K562 (cell line): Measurements from ENCODE around the gene MDFIC2. TPM values are rescaled to one million over a fixed set of nuclear protein-coding genes. Genes with fewer than 3 reads are reported as not detected.

Experiments
- ATAC-seq: fragments of 200-7000 bp; cut with Tn5 transposase; 3 replicates; pipeline ENCODE4 v1.9.1; 2020; ENCODE audit warnings: moderate library complexity
- BruUV-seq: library from RNA; stranded (reverse); fragments of 400-500 nt; replicated peaks from 2 replicates; lab custom pipeline; 2021; lab: Mats Ljungman, UMichigan
- CTCF ChIA-PET: fragments of 300-600 bp; formaldehyde crosslinking; extraction: SDS; loops from one replicate; lab custom pipeline; 2021; ENCODE audit warnings: low intra/inter-chr PET ratio; lab: Yijun Ruan, JAX
- POLR2A ChIA-PET: fragments of 300-600, 350-650 bp; sonication (Branson Sonifier 250); formaldehyde crosslinking; extraction: SDS; loops from one replicate; lab custom pipeline; 2021; ENCODE audit warnings: antibody characterized with exemption, inconsistent platforms; lab: Yijun Ruan, JAX
- DNase-seq, 4 experiments: peaks; one replicate each; pipeline versions ENCODE4 v3.0.0 to v3.0.0-alpha.2; 2011 to 2018; ENCODE audit warnings: low spot score in 3 of 4, mixed read lengths in 3 of 4; ENCODE audit errors: extremely low read depth in 1 of 4
- FAIRE-seq: peaks from 2 replicates; lab custom pipeline; 2011; peaks lifted over from hg19 to GRCh38; lab: Jason Lieb, UNC
- H2AFZ ChIP-seq: 2 replicates; pipeline ENCODE4 v1.6.0; 2011; ENCODE audit warnings: low read depth, low read length, control low read depth, inconsistent platforms
- H3K27ac ChIP-seq: fragments of 200-600 bp; 3 replicates; pipeline ENCODE4 v1.8.0; 2011; ENCODE audit warnings: low read depth, mild to moderate bottlenecking, control low read depth, inconsistent platforms, low read length, moderate library complexity, mixed read lengths; ENCODE audit errors: extremely low read depth
- H3K27me3 ChIP-seq, 2 experiments: fragments of 300-600 bp in 1 of 2; 2 replicates in 1 of 2; 3 replicates in 1 of 2; pipeline versions ENCODE4 v1.6.0 to v1.8.0; 2011; ENCODE audit warnings: inconsistent platforms in 2 of 2, low read length in 2 of 2, mild to moderate bottlenecking in 1 of 2, mixed read lengths in 1 of 2, moderate library complexity in 1 of 2; ENCODE audit not compliant: control insufficient read depth in 2 of 2, insufficient read depth in 2 of 2
- H3K36me3 ChIP-seq: fragments of 300-600 bp; 3 replicates; pipeline ENCODE4 v1.8.0; 2011; ENCODE audit warnings: mild to moderate bottlenecking, low read length, inconsistent platforms; ENCODE audit not compliant: control insufficient read depth, insufficient read depth
- H3K4me1 ChIP-seq, 2 experiments: fragments of 200-600 bp in 1 of 2; replicated peaks in 1 of 2; 2 replicates in 1 of 2; 3 replicates in 1 of 2; pipeline versions ENCODE4 v1.5.1 to v1.8.0; 2011; ENCODE audit warnings: inconsistent platforms in 2 of 2, low read length in 2 of 2, mild to moderate bottlenecking in 1 of 2, mixed read lengths in 1 of 2, moderate library complexity in 1 of 2; ENCODE audit not compliant: control insufficient read depth in 2 of 2, insufficient read depth in 2 of 2
- H3K4me2 ChIP-seq: 2 replicates; pipeline ENCODE4 v1.6.1; 2011; ENCODE audit warnings: low read length, control low read depth, inconsistent platforms, mixed read lengths; ENCODE audit not compliant: insufficient read depth
- H3K4me3 ChIP-seq: fragments of 200-600 bp; sonication (generic), shearing (Covaris generic); 2 replicates; pipeline ENCODE4 v1.5.1; 2016; ENCODE audit warnings: control low read depth, inconsistent platforms
- H3K79me2 ChIP-seq: fragments of 200-600 bp; 3 replicates; pipeline ENCODE4 v1.8.0; 2011; ENCODE audit warnings: low read length, inconsistent platforms; ENCODE audit not compliant: control insufficient read depth, insufficient read depth
- H3K9ac ChIP-seq, 2 experiments: 2 replicates each; pipeline versions ENCODE4 v1.6.0 to v1.6.1; 2011; ENCODE audit warnings: low read depth in 2 of 2, low read length in 2 of 2, control low read depth in 1 of 2, inconsistent platforms in 1 of 2, mild to moderate bottlenecking in 1 of 2, mixed read lengths in 1 of 2; ENCODE audit not compliant: insufficient read depth in 1 of 2
- H3K9me1 ChIP-seq: one replicate; pipeline ENCODE4 v1.6.0; 2011; ENCODE audit warnings: inconsistent platforms, mild to moderate bottlenecking, low read length, moderate library complexity; ENCODE audit not compliant: control insufficient read depth, insufficient read depth
- H3K9me3 ChIP-seq: replicated peaks from 2 replicates; pipeline ENCODE4 v1.5.1; 2011; ENCODE audit warnings: low read depth, low read length, inconsistent platforms; ENCODE audit not compliant: control insufficient read depth, insufficient read depth
- H4K20me1 ChIP-seq: replicated peaks from 2 replicates; pipeline ENCODE4 v1.6.1; 2011; ENCODE audit warnings: low read length, inconsistent platforms, mixed read lengths; ENCODE audit not compliant: control insufficient read depth, insufficient read depth
- AFF4 ChIP-seq: sonication (generic); formaldehyde crosslinking; IDR thresholded peaks from 2 replicates; pipeline ENCODE4 v1.8.0; 2023; ENCODE audit warnings: mild to moderate bottlenecking, missing genetic modification reagents
- CBFA2T2 ChIP-seq: fragments of 450-650 bp; conservative IDR thresholded peaks from 2 replicates; pipeline ENCODE4 v1.6.1; 2017; ENCODE audit warnings: mild to moderate bottlenecking
- CTCFL ChIP-seq: IDR thresholded peaks from 2 replicates; pipeline ENCODE4 v1.6.1; 2011; ENCODE audit warnings: borderline replicate concordance, low read depth, mild to moderate bottlenecking, moderate library complexity, low read length; ENCODE audit not compliant: insufficient read depth, poor library complexity, severe bottlenecking
- DNMT1 ChIP-seq: fragments of 450-650 bp; IDR thresholded peaks from 2 replicates; pipeline ENCODE4 v1.6.1; 2016; ENCODE audit warnings: antibody characterized with exemption, mild to moderate bottlenecking
- HDAC1 ChIP-seq, 2 experiments: fragments of 450-650 bp; IDR thresholded peaks; 2 replicates each; pipeline ENCODE4 v1.6.1; 2016 to 2017; ENCODE audit warnings: inconsistent platforms in 1 of 2, mild to moderate bottlenecking in 1 of 2, moderate library complexity in 1 of 2
- PURB ChIP-seq: sonication (generic); formaldehyde crosslinking; IDR thresholded peaks from 2 replicates; pipeline ENCODE4 v1.9.0; 2021; ENCODE audit warnings: low read depth, mild to moderate bottlenecking, missing genetic modification reagents
- SMAD1 ChIP-seq: fragments of 150-350 bp; IDR thresholded peaks from 2 replicates; pipeline ENCODE4 v1.6.1; 2014; ENCODE audit warnings: low read length, low read depth; ENCODE audit not compliant: partially characterized antibody
- SMARCA5 ChIP-seq: fragments of 450-650 bp; IDR thresholded peaks from 2 replicates; pipeline ENCODE4 v1.6.1; 2016
- U2AF1 ChIP-seq: fragments of 200-400 bp; formaldehyde crosslinking; optimal IDR thresholded peaks from 2 replicates; pipeline ENCODE3; 2017; ENCODE audit warnings: mild to moderate bottlenecking, low read depth, low read length, moderate library complexity
- XRCC3 ChIP-seq: fragments of 450-650 bp; IDR thresholded peaks from 2 replicates; pipeline ENCODE4 v1.6.1; 2017; ENCODE audit warnings: mild to moderate bottlenecking, moderate library complexity
- WGBS: fragments of 100-300 bp; shearing (Covaris generic); methylation state at CpG from one replicate; pipeline ENCODE4 v1.1.6; 2016; ENCODE audit warnings: low coverage, mixed read lengths; ENCODE audit not compliant: insufficient coverage; ENCODE audit errors: missing lambda C conversion rate; 5-methylcytosine and 5-hydroxymethylcytosine counted together
- in situ Hi-C: fragments of 300-500 bp; cut with MboI; formaldehyde crosslinking; loops from 4 replicates; pipeline ENCODE4 v1.15.0; 2018; ENCODE audit warnings: inconsistent platforms, mixed read lengths
- intact Hi-C: fragments of 100-400 bp; cut with micrococcal nuclease; formaldehyde crosslinking; loops from 2 replicates; pipeline ENCODE4 v1.14.2; 2022
- polyA plus RNA-seq, 8 experiments: library from polyadenylated mRNA; depleted of rRNA in 4 of 8; stranded (reverse) in 5 of 8; unstranded in 3 of 8; fragments of >200 nt; fragmentation: Nextera tagmentation in 2 of 8; fragmentation: Illumina TruSeq in 1 of 8; extraction: Ambion mirVana in 2 of 8; extraction: Trizol in 1 of 8; gene quantifications; 2 replicates each; pipeline versions ENCODE4 v1.2.1 to v1.2.3, GENCODE V29; 2011 to 2014; ENCODE audit warnings: inconsistent platforms in 1 of 8, missing spikeins in 1 of 8
- total RNA-seq, 7 experiments: library from RNA; depleted of rRNA in 6 of 7; stranded (reverse); fragments of >200 nt in 6 of 7; fragmentation: Illumina TruSeq in 2 of 7; extraction: Trizol in 2 of 7; gene quantifications; 2 replicates each; pipeline versions ENCODE4 v1.2.1 to v1.2.3, GENCODE V29; 2011 to 2021; ENCODE audit warnings: low replicate concordance in 1 of 7
- TF ChIP-seq, protein P1 (sequence below): fragments of 450-650 bp; formaldehyde crosslinking; IDR thresholded peaks from 2 replicates; pipeline ENCODE4 v1.4.0; 2022; ENCODE audit warnings: missing genetic modification characterization
- TF ChIP-seq, protein P2 (sequence below): fragments of 250-450 bp; sonication (Bioruptor Pico); IDR thresholded peaks from 2 replicates; pipeline ENCODE4 v1.8.0; 2021; ENCODE audit warnings: borderline replicate concordance, mild to moderate bottlenecking, moderate library complexity; ENCODE audit not compliant: poor library complexity, severe bottlenecking

The MDFIC2 gene
- total and polyA plus RNA-seq, 9 of the 15 experiments (the other 6 are each of a cell fraction or from before 2014, with no cell fraction given): not detected

DNA sequence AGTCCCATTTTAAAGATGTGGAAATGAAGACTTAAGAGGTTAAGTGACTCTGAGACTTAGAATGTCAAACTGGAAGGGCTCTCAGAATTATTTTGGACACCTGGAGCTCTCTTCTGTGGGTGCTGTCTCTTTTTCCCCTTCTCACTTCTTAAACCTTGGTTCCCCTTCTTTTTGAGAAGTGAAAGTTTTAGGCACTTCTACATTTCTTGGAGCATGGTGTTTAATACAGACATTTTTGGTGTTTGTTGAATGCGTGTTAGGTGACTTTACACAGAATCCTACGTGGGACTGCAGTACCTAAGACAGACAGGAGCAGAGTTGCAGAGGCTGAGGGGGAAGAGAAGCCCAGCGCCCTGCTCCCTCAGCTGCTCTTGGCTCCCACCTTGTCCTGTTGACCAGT is 133.3 kb downstream of the MDFIC2 start (continued):
- TF ChIP-seq, protein P1, sequence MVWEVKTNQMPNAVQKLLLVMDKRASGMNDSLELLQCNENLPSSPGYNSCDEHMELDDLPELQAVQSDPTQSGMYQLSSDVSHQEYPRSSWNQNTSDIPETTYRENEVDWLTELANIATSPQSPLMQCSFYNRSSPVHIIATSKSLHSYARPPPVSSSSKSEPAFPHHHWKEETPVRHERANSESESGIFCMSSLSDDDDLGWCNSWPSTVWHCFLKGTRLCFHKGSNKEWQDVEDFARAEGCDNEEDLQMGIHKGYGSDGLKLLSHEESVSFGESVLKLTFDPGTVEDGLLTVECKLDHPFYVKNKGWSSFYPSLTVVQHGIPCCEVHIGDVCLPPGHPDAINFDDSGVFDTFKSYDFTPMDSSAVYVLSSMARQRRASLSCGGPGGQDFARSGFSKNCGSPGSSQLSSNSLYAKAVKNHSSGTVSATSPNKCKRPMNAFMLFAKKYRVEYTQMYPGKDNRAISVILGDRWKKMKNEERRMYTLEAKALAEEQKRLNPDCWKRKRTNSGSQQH (CRISPR knock-in tag): no peak
- TF ChIP-seq HDAC1 (IDR thresholded peaks at IDR 0.05): no peak
- TF ChIP-seq, protein P2, sequence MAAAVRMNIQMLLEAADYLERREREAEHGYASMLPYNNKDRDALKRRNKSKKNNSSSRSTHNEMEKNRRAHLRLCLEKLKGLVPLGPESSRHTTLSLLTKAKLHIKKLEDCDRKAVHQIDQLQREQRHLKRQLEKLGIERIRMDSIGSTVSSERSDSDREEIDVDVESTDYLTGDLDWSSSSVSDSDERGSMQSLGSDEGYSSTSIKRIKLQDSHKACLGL (CRISPR knock-in tag): no peak
- TF ChIP-seq SMAD1: no peak
- no peak for TF ChIP-seq XRCC3

GRCh38 chr3:70177881-70178645 is 134.4 kb downstream of the MDFIC2 start:
- Histone ChIP-seq H3K27ac (no peak overlapping the region), H3K36me3 (no peaks in the 10 kb centered on the region), H3K9me3 (no peaks in the 10 kb centered on the region), H3K9ac (no peak overlapping the region), H3K4me2 (no peak overlapping the region), H3K4me3 (no peak overlapping the region), H2AFZ (no peak overlapping the region), H3K9me1 (no peaks in the 10 kb centered on the region), H3K27me3 (no peaks in the 10 kb centered on the region), H4K20me1 (no peaks in the 10 kb centered on the region), H3K79me2 (no peaks in the 10 kb centered on the region), H3K4me1 (no peaks in the 10 kb centered on the region)
- CTCF ChIA-PET: no interaction called here
- intact Hi-C loops (no loop called here), in situ Hi-C loops (no loop called here)
- BruUV-seq: no TSS peak
- 2% methylated on average over 8 of the region's 8 CpGs for WGBS
- FAIRE-seq: no peak
- no peak for ATAC-seq
- no peak for DNase-seq
- POLR2A ChIA-PET: no interaction called here
- TF ChIP-seq DNMT1 (no peak), CBFA2T2 (no peak), U2AF1 (no peak), PURB (CRISPR knock-in tag) (no peak), CTCFL (no peak), SMARCA5 (no peak), AFF4 (CRISPR knock-in tag) (no peak)
